ENCODE data around the gene BCL11A.
"Not testable (repeated sequence)": the region's sequence is repeated elsewhere in the genome, so short reads cannot be mapped to it uniquely, and the experiment has no call there.

BCL11A gene

GRCh38 chr2:60445684-60446179 is 107.7 kb downstream of the BCL11A start:
- in situ Hi-C loops (cut with MboI; ENCODE audit: low sequenced_read_pairs), result no loop called here

GRCh38 chr2:60442608-60443007 is 110.8 kb downstream of the BCL11A start:
- in situ Hi-C loops (cut with MboI; ENCODE audit: low sequenced_read_pairs), result no loop called here

GRCh38 chr2:60441800-60442199 is 111.7 kb downstream of the BCL11A start:
- in situ Hi-C loops (cut with MboI; ENCODE audit: low sequenced_read_pairs), result no loop called here

GRCh38 chr2:60440767-60441163 is 112.7 kb downstream of the BCL11A start:
- in situ Hi-C loops (cut with MboI; ENCODE audit: low sequenced_read_pairs), result no loop called here

GRCh38 chr2:60440079-60440766 is 113.2 kb downstream of the BCL11A start:
- in situ Hi-C loops (cut with MboI; ENCODE audit: low sequenced_read_pairs), result no loop called here

GRCh38 chr2:60439219-60439974 is 114.1 kb downstream of the BCL11A start:
- in situ Hi-C loops (cut with MboI; ENCODE audit: low sequenced_read_pairs), result no loop called here

- in situ Hi-C loops (cut with MboI; ENCODE audit: low sequenced_read_pairs), result no loop called here
These were observed 114.8 kb downstream of the BCL11A start for GRCh38 chr2:60438653-60439052.

GRCh38 chr2:60438131-60438530 is 115.3 kb downstream of the BCL11A start:
- in situ Hi-C loops (cut with MboI; ENCODE audit: low sequenced_read_pairs), result no loop called here

- in situ Hi-C loops (cut with MboI; ENCODE audit: low sequenced_read_pairs), result no loop called here
These were observed 116.3 kb downstream of the BCL11A start for GRCh38 chr2:60437080-60437696.

GRCh38 chr2:60433018-60433596 is 120.3 kb downstream of the BCL11A start:
- in situ Hi-C loops (cut with MboI; ENCODE audit: low sequenced_read_pairs), result no loop called here

GRCh38 chr2:60432035-60432601 is 121.3 kb downstream of the BCL11A start:
- in situ Hi-C loops (cut with MboI; ENCODE audit: low sequenced_read_pairs), result no loop called here

- in situ Hi-C loops (cut with MboI; ENCODE audit: low sequenced_read_pairs), result no loop called here
These were observed 123.8 kb downstream of the BCL11A start for GRCh38 chr2:60429681-60430080.

- in situ Hi-C loops (cut with MboI; ENCODE audit: low sequenced_read_pairs), result no loop called here
These were observed 126.6 kb downstream of the BCL11A start for GRCh38 chr2:60426880-60427279.

- in situ Hi-C loops (cut with MboI; ENCODE audit: low sequenced_read_pairs), result no loop called here
These were observed 127.1 kb downstream of the BCL11A start for GRCh38 chr2:60426341-60426740.

GRCh38 chr2:60424233-60424632 is 129.2 kb downstream of the BCL11A start:
- in situ Hi-C loops (cut with MboI; ENCODE audit: low sequenced_read_pairs), result no loop called here

- in situ Hi-C loops (cut with MboI; ENCODE audit: low sequenced_read_pairs), result no loop called here
These were observed 129.9 kb downstream of the BCL11A start for GRCh38 chr2:60423505-60423904.

- in situ Hi-C loops (cut with MboI; ENCODE audit: low sequenced_read_pairs), result no loop called here
These were observed 130.5 kb downstream of the BCL11A start for GRCh38 chr2:60422826-60423483.

- in situ Hi-C loops (cut with MboI; ENCODE audit: low sequenced_read_pairs), result not testable (repeated sequence)
These were observed 136.2 kb downstream of the BCL11A start for GRCh38 chr2:60417210-60417609.

- in situ Hi-C loops (cut with MboI; ENCODE audit: low sequenced_read_pairs), result no loop called here
These were observed 137.0 kb downstream of the BCL11A start for GRCh38 chr2:60416221-60417008.

- in situ Hi-C loops (cut with MboI; ENCODE audit: low sequenced_read_pairs), result no loop called here
These were observed 137.6 kb downstream of the BCL11A start for GRCh38 chr2:60415814-60416213.

Measured in HL-60/S4 treated with phorbol 12-myristate 13-acetate at 8.2 ng/mL for 4 days and 3 days (cell line).